Measurements from ENCODE around the gene KRTAP10-3. TPM values are rescaled to one million over a fixed set of nuclear protein-coding genes. Genes with fewer than 3 reads are reported as not detected.

Gene KRTAP10-3
- polyA plus RNA-seq, 1 of the 3 experiments (the other 2 are of a cell fraction): not detected

DNA sequence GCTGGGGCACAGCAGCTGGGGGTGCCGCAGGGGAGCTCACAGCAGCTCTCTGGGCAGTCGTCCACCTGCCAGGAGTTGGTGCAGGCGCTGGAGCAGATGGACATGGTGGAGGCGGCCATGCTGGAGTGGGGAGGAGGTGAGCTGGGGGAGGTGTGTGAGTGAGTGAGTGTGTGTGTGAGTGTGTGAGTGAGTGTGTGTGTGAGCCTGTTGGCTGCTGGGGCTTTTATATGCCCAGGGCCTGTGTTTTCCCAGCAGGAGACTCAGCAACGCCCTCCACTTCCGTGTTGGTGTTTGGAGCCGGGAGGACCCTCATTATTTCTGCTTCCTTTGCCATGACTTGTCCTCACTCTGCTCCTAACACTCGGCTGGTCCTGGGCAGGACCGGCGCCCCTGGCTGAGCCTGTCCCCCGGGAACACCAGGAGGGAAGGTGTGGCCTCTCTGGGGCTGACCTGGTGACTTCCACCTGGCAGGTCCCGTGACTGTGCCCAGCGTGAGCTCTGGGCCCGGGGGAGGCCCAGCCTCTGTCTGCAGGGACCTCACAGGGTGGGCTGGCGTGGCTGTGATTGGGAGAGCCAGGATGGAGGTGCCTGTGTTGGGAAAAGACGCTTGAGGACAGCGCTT lies 7.1 kb downstream of the KRTAP10-3 start, which contains the start of gene KRTAP10-2:
Gene KRTAP10-2 (minus strand): TSS at position 166 of the 622 bp plus-strand sequence. CDS start 47 bp downstream, at position 119.
- Histone ChIP-seq H3K27me3 (ENCODE audit: insufficient read depth) (peaks cover 49% of the 10 kb centered on the region), H3K79me2 (ENCODE audit: insufficient read depth) (no peaks in the 10 kb centered on the region), H3K9me3 (no peaks in the 10 kb centered on the region), H3K27ac (ENCODE audit: low read depth in 2 of 2, low read length in 1 of 2) (no peak within 1 kb of the TSS), H3K9ac (no peak within 1 kb of the TSS), H3K4me1 (ENCODE audit: control insufficient read depth in 1 of 2, insufficient read depth in 2 of 2, low read depth in 1 of 2, low read length in 1 of 2) (no peaks in the 10 kb centered on the region), H4K20me1 (ENCODE audit: insufficient read depth) (no peaks in the 10 kb centered on the region), H3F3A (replicated peaks; ENCODE audit: insufficient read depth) (no peaks in the 10 kb centered on the region), H2AFZ (ENCODE audit: low read depth) (no peak within 1 kb of the TSS), H3K36me3 (replicated peaks in 1 of 2; ENCODE audit: control insufficient read depth in 1 of 2, insufficient read depth in 2 of 2, low read length in 1 of 2) (no peaks in the 10 kb centered on the region), H3K4me3 (ENCODE audit: low read depth in 2 of 2, low read length in 1 of 2) (no peak within 1 kb of the TSS), H3K4me2 (no peak within 1 kb of the TSS), H3K9me2 (no peaks in the 10 kb centered on the region)
- 24% methylated on average over 16 of the region's 17 CpGs for WGBS (ENCODE audit: low lambda C conversion rate)
- CTCF ChIA-PET: no interaction called here
- no peak for DNase-seq
- POLR2A ChIA-PET: no interaction called here
- TF ChIP-seq FOXJ3 (CRISPR knock-in tag; IDR thresholded peaks at IDR 0.05): no peak
- no peak for TF ChIP-seq RAD21 (IDR thresholded peaks at IDR 0.05; ENCODE audit: low read length)
- no peak for TF ChIP-seq MXI1 (IDR thresholded peaks at IDR 0.05; ENCODE audit: low read depth, low read length)
- TF ChIP-seq YY1 (IDR thresholded peaks at IDR 0.05; ENCODE audit: low read depth): no peak
- TF ChIP-seq, protein P1, sequence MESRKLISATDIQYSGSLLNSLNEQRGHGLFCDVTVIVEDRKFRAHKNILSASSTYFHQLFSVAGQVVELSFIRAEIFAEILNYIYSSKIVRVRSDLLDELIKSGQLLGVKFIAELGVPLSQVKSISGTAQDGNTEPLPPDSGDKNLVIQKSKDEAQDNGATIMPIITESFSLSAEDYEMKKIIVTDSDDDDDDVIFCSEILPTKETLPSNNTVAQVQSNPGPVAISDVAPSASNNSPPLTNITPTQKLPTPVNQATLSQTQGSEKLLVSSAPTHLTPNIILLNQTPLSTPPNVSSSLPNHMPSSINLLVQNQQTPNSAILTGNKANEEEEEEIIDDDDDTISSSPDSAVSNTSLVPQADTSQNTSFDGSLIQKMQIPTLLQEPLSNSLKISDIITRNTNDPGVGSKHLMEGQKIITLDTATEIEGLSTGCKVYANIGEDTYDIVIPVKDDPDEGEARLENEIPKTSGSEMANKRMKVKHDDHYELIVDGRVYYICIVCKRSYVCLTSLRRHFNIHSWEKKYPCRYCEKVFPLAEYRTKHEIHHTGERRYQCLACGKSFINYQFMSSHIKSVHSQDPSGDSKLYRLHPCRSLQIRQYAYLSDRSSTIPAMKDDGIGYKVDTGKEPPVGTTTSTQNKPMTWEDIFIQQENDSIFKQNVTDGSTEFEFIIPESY (IDR thresholded peaks at IDR 0.05; ENCODE audit: borderline replicate concordance, low read depth): no peak
- no peak for TF ChIP-seq JUND (IDR thresholded peaks at IDR 0.05)
- TF ChIP-seq, protein P2, sequence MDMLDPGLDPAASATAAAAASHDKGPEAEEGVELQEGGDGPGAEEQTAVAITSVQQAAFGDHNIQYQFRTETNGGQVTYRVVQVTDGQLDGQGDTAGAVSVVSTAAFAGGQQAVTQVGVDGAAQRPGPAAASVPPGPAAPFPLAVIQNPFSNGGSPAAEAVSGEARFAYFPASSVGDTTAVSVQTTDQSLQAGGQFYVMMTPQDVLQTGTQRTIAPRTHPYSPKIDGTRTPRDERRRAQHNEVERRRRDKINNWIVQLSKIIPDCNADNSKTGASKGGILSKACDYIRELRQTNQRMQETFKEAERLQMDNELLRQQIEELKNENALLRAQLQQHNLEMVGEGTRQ (IDR thresholded peaks at IDR 0.05; ENCODE audit: borderline replicate concordance, low read depth, low read length): no peak
- TF ChIP-seq MEF2A (IDR thresholded peaks at IDR 0.05; ENCODE audit: borderline replicate concordance, low read depth): no peak
- TF ChIP-seq, protein P3, sequence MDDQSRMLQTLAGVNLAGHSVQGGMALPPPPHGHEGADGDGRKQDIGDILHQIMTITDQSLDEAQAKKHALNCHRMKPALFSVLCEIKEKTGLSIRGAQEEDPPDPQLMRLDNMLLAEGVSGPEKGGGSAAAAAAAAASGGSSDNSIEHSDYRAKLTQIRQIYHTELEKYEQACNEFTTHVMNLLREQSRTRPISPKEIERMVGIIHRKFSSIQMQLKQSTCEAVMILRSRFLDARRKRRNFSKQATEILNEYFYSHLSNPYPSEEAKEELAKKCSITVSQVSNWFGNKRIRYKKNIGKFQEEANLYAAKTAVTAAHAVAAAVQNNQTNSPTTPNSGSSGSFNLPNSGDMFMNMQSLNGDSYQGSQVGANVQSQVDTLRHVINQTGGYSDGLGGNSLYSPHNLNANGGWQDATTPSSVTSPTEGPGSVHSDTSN (IDR thresholded peaks at IDR 0.05): no peak

DNA sequence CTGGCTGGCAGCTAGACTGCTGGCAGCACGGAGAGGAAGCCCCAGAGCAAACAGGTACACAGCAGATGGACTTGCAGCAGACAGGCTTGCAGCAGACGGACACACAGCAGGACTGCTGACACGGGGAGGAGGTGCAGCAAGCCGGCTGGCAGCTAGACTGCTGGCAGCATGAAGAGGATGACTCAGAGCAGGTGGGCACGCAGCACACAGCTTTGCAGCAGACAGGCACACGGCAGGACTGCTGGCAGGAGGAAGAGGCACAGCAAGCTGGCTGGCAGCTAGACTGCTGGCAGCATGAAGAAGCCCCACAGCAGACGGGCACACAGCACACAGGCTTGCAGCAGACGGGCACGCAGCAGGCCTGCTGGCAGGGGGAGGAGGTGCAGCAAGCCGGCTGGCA lies 7.8 kb downstream of the KRTAP10-3 start:
- ChIA-PET CTCF (no interaction called here), POLR2A (interaction anchor here (0.6 kb wide), 1 partner anchor 25 kb away, joined by 3 read pairs; no protein-coding TSS in a partner anchor)
- H3F3A ChIP-seq (replicated peaks; ENCODE audit: insufficient read depth): no peaks in the 10 kb centered on the region
- TF ChIP-seq SMC3 (IDR thresholded peaks at IDR 0.05; ENCODE audit: low read depth, low read length) (no peak), EP300 (IDR thresholded peaks at IDR 0.05; ENCODE audit: borderline replicate concordance in 1 of 2, low read depth in 1 of 2, low read length in 1 of 2) (no peak), EZH2phosphoT487 (IDR thresholded peaks at IDR 0.05; ENCODE audit: borderline replicate concordance, low read depth) (no peak), TAF1 (IDR thresholded peaks at IDR 0.05; ENCODE audit: borderline replicate concordance, low read depth, low read length) (no peak), RCOR1 (IDR thresholded peaks at IDR 0.05; ENCODE audit: low read length) (no peak), SIN3A (IDR thresholded peaks at IDR 0.05; ENCODE audit: borderline replicate concordance, low read depth, low read length) (no peak), JUND (IDR thresholded peaks at IDR 0.05) (no peak), FOSL2 (IDR thresholded peaks at IDR 0.05; ENCODE audit: borderline replicate concordance, low read depth) (no peak), CHD2 (IDR thresholded peaks at IDR 0.05; ENCODE audit: low read length, partially characterized antibody) (no peak), YY1 (IDR thresholded peaks at IDR 0.05; ENCODE audit: low read depth) (no peak), RAD21 (IDR thresholded peaks at IDR 0.05; ENCODE audit: low read length) (no peak), RFX5 (IDR thresholded peaks at IDR 0.05; ENCODE audit: low read length) (no peak), GATA2 (CRISPR knock-in tag; IDR thresholded peaks at IDR 0.05) (no peak), GABPA (IDR thresholded peaks at IDR 0.05; ENCODE audit: low read depth) (no peak)
- TF ChIP-seq, protein P3 (IDR thresholded peaks at IDR 0.05): no peak
- no peak overlapping the region for H3K9ac ChIP-seq
- H3K27me3 ChIP-seq (ENCODE audit: insufficient read depth): peaks cover 43% of the 10 kb centered on the region
- DNase-seq: no peak
- no peaks in the 10 kb centered on the region for H3K79me2 ChIP-seq (ENCODE audit: insufficient read depth)
- H4K20me1 ChIP-seq (ENCODE audit: insufficient read depth): no peaks in the 10 kb centered on the region
- no peaks in the 10 kb centered on the region for H3K4me1 ChIP-seq (ENCODE audit: control insufficient read depth in 1 of 2, insufficient read depth in 2 of 2, low read depth in 1 of 2, low read length in 1 of 2)
- H3K36me3 ChIP-seq (replicated peaks in 1 of 2; ENCODE audit: control insufficient read depth in 1 of 2, insufficient read depth in 2 of 2, low read length in 1 of 2): no peaks in the 10 kb centered on the region
- no peak overlapping the region for H3K4me2 ChIP-seq
- no peak overlapping the region for H3K4me3 ChIP-seq (ENCODE audit: low read depth in 2 of 2, low read length in 1 of 2)
- WGBS (ENCODE audit: low lambda C conversion rate): 18% methylated on average over 7 of the region's 10 CpGs
- no peak overlapping the region for H3K27ac ChIP-seq (ENCODE audit: low read depth in 2 of 2, low read length in 1 of 2)
- H3K9me2 ChIP-seq: no peaks in the 10 kb centered on the region
- no peaks in the 10 kb centered on the region for H3K9me3 ChIP-seq
- no peak overlapping the region for H2AFZ ChIP-seq (ENCODE audit: low read depth)

All from SK-N-SH (cell line).